Suprapubic skin (tissue), 4 donors: ENCODE measurements around the gene ETV6.

Experiments used
- CTCF ChIP-seq, 2 donors: fragments of 200-600 bp in 1 of 2; fragments of 450-650 bp in 1 of 2; sonication (generic) in 1 of 2; IDR thresholded peaks; one replicate each; pipeline ENCODE4 v1.5.1; 2016 to 2019; ENCODE audit warnings: antibody characterized with exemption in 2 of 2, mild to moderate bottlenecking in 1 of 2, moderate library complexity in 1 of 2
- POLR2A ChIP-seq, 2 donors: fragments of 450-650 bp; IDR thresholded peaks; one replicate each; pipeline ENCODE4 v1.6.1; 2017; ENCODE audit warnings: antibody characterized with exemption in 2 of 2, mild to moderate bottlenecking in 2 of 2, moderate library complexity in 2 of 2
- POLR2AphosphoS5 ChIP-seq, 3 donors: sonication (generic); formaldehyde crosslinking; IDR thresholded peaks; one replicate each; pipeline ENCODE4 v1.6.1; 2017; ENCODE audit warnings: antibody characterized with exemption in 3 of 3

GRCh38 chr12:11777962-11778361 is 128.5 kb downstream of the ETV6 start:
- TF ChIP-seq POLR2A (IDR thresholded peaks at IDR 0.05) (no peak), CTCF (IDR thresholded peaks at IDR 0.05) (no peak), POLR2AphosphoS5 (IDR thresholded peaks at IDR 0.05) (no peak)
